ENCODE results near the gene P2RY8.
A peak's percentile ranks its signal among the peaks of the same experiment; 100 is the strongest.

P2RY8 gene

DNA sequence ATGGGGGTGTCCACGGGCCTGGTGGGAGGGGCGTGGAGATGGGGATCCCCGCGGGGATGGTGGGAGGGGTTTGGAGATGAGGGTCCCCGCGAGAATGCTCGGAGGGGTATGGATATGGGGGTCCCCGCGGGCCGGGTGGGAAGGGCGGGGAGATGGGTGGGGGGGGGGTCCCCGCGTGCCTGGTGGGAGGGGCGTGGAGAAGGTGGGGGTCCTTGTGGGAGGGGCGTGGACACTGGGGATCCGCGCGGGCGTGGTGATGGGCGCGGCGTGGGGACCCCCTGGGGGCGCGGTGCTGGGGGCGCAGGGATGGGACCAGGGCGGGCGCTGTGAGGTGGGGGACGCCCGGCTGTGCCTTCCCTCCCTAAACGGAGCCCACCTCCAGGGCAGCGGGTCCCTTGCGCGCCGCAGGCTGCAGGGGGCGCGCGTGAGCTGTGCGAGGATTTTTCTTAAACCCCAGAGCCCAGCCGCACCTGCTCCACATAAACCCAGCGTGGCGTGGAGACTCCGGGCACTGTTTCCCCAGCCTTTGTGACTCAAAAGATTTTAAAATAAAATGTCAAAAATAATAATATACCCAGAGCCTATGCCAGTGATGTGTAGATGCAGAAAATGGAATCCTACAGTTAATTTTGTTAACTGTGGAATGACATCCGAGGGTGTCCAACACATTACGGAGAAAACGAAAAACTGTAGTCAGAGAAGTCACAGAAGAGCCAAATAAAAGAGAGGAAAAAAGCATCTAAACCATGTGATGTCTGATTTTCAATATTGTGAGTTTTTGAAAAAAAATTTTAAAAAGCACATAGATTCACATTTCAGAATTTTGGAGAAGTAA is 82.8 kb downstream of the P2RY8 start:
- H3K4ac ChIP-seq (ENCODE audit: low read depth, low read length): no peak overlapping the region
- H2AK5ac ChIP-seq (ENCODE audit: low read length): no peak overlapping the region
- no peak overlapping the region for H3K27ac ChIP-seq (ENCODE audit: low read depth, low read length)
- H3K56ac ChIP-seq (ENCODE audit: low read length): no peak overlapping the region
- no peak overlapping the region for H3K9ac ChIP-seq (ENCODE audit: low read length)
- no peaks in the 10 kb centered on the region for H3K36me3 ChIP-seq (ENCODE audit: control insufficient read depth, insufficient read depth, low read length)
- H3K18ac ChIP-seq (ENCODE audit: low read length): no peak overlapping the region
- no peak overlapping the region for H3K4me3 ChIP-seq (ENCODE audit: low read length)
- no peak overlapping the region for H2BK120ac ChIP-seq (ENCODE audit: low read depth, low read length)
- no peak overlapping the region for H2BK15ac ChIP-seq (replicated peaks; ENCODE audit: low read depth)
- H2BK5ac ChIP-seq (ENCODE audit: low read length): no peak overlapping the region
- H3K4me1 ChIP-seq (ENCODE audit: control insufficient read depth, low read depth, low read length): no peaks in the 10 kb centered on the region
- H3K27me3 ChIP-seq (ENCODE audit: insufficient read depth, low read length, poor library complexity): no peaks in the 10 kb centered on the region
- no peak overlapping the region for H4K8ac ChIP-seq (ENCODE audit: low read depth, low read length)
- H3K79me2 ChIP-seq (ENCODE audit: control insufficient read depth, insufficient read depth, low read length): peaks cover 22% of the 10 kb centered on the region
- H3K4me2 ChIP-seq (ENCODE audit: low read length): no peak overlapping the region
- no peak overlapping the region for H3K23ac ChIP-seq (ENCODE audit: low read length)
- peaks cover 10% of the 10 kb centered on the region for H3K79me1 ChIP-seq (ENCODE audit: low read length)
- DNase-seq: peak; percentile 88
- no peak overlapping the region for H4K5ac ChIP-seq (ENCODE audit: low read length)
- WGBS (ENCODE audit: extremely low coverage, insufficient coverage, low lambda C conversion rate): no CpG with 5 or more reads among the region's 45 CpGs

DNA sequence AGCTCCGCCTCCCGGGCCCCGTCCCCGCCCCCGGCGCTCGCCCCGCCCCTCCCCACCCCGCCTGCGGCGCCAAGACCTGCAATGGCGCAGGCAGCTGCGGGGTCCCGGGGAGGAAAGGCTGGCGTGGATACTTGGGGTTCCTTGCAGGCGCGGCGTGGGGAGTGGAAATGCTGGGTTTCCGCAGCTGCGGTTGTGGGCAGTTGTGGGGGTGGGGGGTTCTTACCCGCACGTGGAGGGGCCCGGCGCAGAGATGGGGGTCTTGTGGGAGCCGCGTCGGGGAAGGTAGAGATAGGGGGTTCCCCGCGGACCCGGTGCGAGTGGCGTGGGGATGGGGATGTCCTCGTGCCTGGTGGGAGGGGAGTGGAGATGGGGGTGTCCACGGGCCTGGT is 83.6 kb downstream of the P2RY8 start:
- WGBS (ENCODE audit: extremely low coverage, insufficient coverage, low lambda C conversion rate): no CpG with 5 or more reads among the region's 34 CpGs
- H3K4ac ChIP-seq (ENCODE audit: low read depth, low read length): no peak overlapping the region
- no peaks in the 10 kb centered on the region for H3K36me3 ChIP-seq (ENCODE audit: control insufficient read depth, insufficient read depth, low read length)
- H2AK5ac ChIP-seq (ENCODE audit: low read length): no peak overlapping the region
- H3K9ac ChIP-seq (ENCODE audit: low read length): peak overlapping the region; percentile 61
- DNase-seq: no peak
- peak overlapping the region; percentile 70 for H3K27ac ChIP-seq (ENCODE audit: low read depth, low read length)
- H3K18ac ChIP-seq (ENCODE audit: low read length): peak overlapping the region; percentile 20
- H3K27me3 ChIP-seq (ENCODE audit: insufficient read depth, low read length, poor library complexity): no peaks in the 10 kb centered on the region
- peak overlapping the region; percentile 47 for H3K4me3 ChIP-seq (ENCODE audit: low read length)
- H3K4me2 ChIP-seq (ENCODE audit: low read length): no peak overlapping the region
- H2BK120ac ChIP-seq (ENCODE audit: low read depth, low read length): no peak overlapping the region
- peaks cover 30% of the 10 kb centered on the region for H3K79me2 ChIP-seq (ENCODE audit: control insufficient read depth, insufficient read depth, low read length)
- H2BK15ac ChIP-seq (replicated peaks; ENCODE audit: low read depth): no peak overlapping the region
- H4K5ac ChIP-seq (ENCODE audit: low read length): no peak overlapping the region
- H3K79me1 ChIP-seq (ENCODE audit: low read length): peaks cover 16% of the 10 kb centered on the region
- H3K4me1 ChIP-seq (ENCODE audit: control insufficient read depth, low read depth, low read length): no peaks in the 10 kb centered on the region
- no peak overlapping the region for H3K23ac ChIP-seq (ENCODE audit: low read length)
- H4K8ac ChIP-seq (ENCODE audit: low read depth, low read length): no peak overlapping the region
- H2BK5ac ChIP-seq (ENCODE audit: low read length): no peak overlapping the region
- H3K56ac ChIP-seq (ENCODE audit: low read length): peak overlapping the region; percentile 87

DNA sequence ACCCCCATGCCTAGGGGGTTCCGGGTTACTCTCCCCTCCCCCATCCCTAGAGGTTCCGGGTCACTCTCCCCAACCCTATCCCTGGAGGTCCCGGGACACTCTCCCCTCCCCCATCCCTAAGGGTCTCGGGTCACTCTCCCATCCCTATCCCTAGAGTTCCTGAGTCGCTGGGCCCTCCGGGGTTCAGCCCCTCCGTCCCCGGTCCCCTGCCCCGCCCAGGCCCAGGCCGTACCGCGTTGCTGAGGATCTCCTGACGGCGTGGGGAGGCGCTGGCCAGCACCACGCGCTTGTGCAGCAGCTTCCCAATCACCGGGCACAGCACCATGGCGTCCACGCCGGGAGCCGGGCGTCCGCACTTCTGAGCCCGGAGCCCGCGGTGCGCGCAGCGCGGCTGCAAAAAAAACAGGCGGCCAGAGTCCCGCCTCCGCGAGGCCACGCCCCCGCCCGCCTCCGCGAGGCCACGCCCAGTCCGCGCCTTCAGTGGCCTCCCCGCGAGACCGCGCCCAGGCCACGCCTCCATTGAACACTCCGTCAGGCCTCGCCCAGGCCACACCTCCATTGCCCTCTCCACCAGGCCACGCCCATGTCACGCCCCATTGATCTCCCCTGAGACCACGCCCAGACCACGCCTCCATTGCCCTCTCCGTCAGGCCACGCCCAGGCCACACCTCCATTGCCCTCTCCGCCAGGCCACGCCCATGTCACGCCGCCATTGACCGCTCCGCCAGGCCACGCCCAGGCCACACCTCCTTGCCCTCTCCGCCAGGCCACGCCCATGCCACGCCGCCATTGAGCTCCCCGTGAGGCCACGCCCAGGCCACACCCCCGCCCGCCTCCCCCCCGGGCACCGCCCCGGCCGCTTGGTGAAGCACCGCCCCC is 84.2 kb downstream of the P2RY8 start, which contains the start of gene ASMTL:
ASMTL (minus strand) TSS at position 394 of the 879 bp plus-strand sequence; CDS start at position 325, 69 bp downstream.
- no peaks in the 10 kb centered on the region for H3K4me1 ChIP-seq (ENCODE audit: control insufficient read depth, low read depth, low read length)
- no peak within 1 kb of the TSS for H3K23ac ChIP-seq (ENCODE audit: low read length)
- no peak within 1 kb of the TSS for H2BK120ac ChIP-seq (ENCODE audit: low read depth, low read length)
- peak within 1 kb of the TSS; percentile 30 for H3K18ac ChIP-seq (ENCODE audit: low read length)
- no peak within 1 kb of the TSS for H4K8ac ChIP-seq (ENCODE audit: low read depth, low read length)
- peaks cover 32% of the 10 kb centered on the region for H3K79me2 ChIP-seq (ENCODE audit: control insufficient read depth, insufficient read depth, low read length)
- H2BK15ac ChIP-seq (replicated peaks; ENCODE audit: low read depth): no peak within 1 kb of the TSS
- H3K4ac ChIP-seq (ENCODE audit: low read depth, low read length): no peak within 1 kb of the TSS
- H3K4me3 ChIP-seq (ENCODE audit: low read length): peak within 1 kb of the TSS; percentile 92
- WGBS (ENCODE audit: extremely low coverage, insufficient coverage, low lambda C conversion rate): no CpG with 5 or more reads among the region's 76 CpGs
- DNase-seq: peak; percentile 98
- peaks cover 2% of the 10 kb centered on the region for H3K36me3 ChIP-seq (ENCODE audit: control insufficient read depth, insufficient read depth, low read length)
- H2BK5ac ChIP-seq (ENCODE audit: low read length): no peak within 1 kb of the TSS
- H3K4me2 ChIP-seq (ENCODE audit: low read length): peak within 1 kb of the TSS; percentile 62
- H3K9ac ChIP-seq (ENCODE audit: low read length): peak within 1 kb of the TSS; percentile 92
- no peaks in the 10 kb centered on the region for H3K27me3 ChIP-seq (ENCODE audit: insufficient read depth, low read length, poor library complexity)
- peak within 1 kb of the TSS; percentile 99 for H3K56ac ChIP-seq (ENCODE audit: low read length)
- H3K79me1 ChIP-seq (ENCODE audit: low read length): peaks cover 19% of the 10 kb centered on the region
- H3K27ac ChIP-seq (ENCODE audit: low read depth, low read length): peak within 1 kb of the TSS; percentile 70
- H2AK5ac ChIP-seq (ENCODE audit: low read length): no peak within 1 kb of the TSS
- no peak within 1 kb of the TSS for H4K5ac ChIP-seq (ENCODE audit: low read length)

DNA sequence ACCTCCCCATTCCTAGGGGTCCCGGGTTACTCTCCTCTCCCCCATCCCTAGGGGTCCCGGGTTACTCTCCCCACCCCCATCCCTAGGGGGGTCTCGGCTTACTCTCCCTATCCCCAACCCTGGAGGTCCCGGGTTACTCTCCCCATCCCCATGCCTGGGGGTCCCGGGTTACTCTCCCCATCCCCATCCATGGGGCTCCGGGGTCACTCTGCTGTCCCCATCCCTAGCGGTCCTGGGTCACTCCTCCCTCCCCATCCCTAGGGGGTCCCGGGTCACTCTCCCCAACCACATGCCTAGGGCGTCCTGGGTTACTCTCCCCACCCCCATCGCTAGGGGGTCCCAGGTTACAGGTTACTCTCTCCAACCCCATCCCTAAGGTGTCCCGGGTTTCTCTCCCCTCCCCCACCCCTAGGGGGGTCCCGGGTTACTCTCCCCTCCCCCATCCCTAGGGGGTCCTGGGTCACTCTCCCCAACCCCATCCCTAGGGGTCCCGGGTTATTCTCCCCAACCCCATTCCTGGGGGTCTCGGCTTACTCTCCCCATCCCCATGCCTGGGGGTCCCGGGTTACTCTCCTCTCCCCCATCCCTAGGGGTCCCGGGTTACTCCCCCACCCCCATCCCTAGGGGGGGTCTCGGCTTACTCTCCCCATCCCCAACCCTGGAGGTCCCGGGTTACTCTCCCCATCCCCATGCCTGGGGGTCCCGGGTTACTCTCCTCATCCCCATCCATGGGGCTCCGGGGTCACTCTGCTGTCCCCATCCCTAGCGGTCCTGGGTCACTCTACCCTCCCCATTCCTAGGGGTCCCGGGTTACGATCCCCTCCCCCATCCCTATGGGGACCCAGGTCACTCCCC is 85.1 kb downstream of the P2RY8 start:
- Histone ChIP-seq H4K5ac (ENCODE audit: low read length) (no peak overlapping the region), H3K4me1 (ENCODE audit: control insufficient read depth, low read depth, low read length) (no peaks in the 10 kb centered on the region), H3K9ac (ENCODE audit: low read length) (peak overlapping the region; percentile 92), H4K8ac (ENCODE audit: low read depth, low read length) (no peak overlapping the region), H2BK120ac (ENCODE audit: low read depth, low read length) (no peak overlapping the region), H3K27me3 (ENCODE audit: insufficient read depth, low read length, poor library complexity) (no peaks in the 10 kb centered on the region), H3K36me3 (ENCODE audit: control insufficient read depth, insufficient read depth, low read length) (peaks cover 2% of the 10 kb centered on the region), H2AK5ac (ENCODE audit: low read length) (no peak overlapping the region), H2BK15ac (replicated peaks; ENCODE audit: low read depth) (no peak overlapping the region), H3K56ac (ENCODE audit: low read length) (peak overlapping the region; percentile 99), H3K79me1 (ENCODE audit: low read length) (peaks cover 22% of the 10 kb centered on the region), H2BK5ac (ENCODE audit: low read length) (no peak overlapping the region), H3K18ac (ENCODE audit: low read length) (peak overlapping the region; percentile 30), H3K4me3 (ENCODE audit: low read length) (peak overlapping the region; percentile 92), H3K4ac (ENCODE audit: low read depth, low read length) (no peak overlapping the region), H3K23ac (ENCODE audit: low read length) (no peak overlapping the region), H3K27ac (ENCODE audit: low read depth, low read length) (no peak overlapping the region), H3K79me2 (ENCODE audit: control insufficient read depth, insufficient read depth, low read length) (peaks cover 32% of the 10 kb centered on the region), H3K4me2 (ENCODE audit: low read length) (peak overlapping the region; percentile 62)
- DNase-seq: no peak
- no CpG with 5 or more reads among the region's 23 CpGs for WGBS (ENCODE audit: extremely low coverage, insufficient coverage, low lambda C conversion rate)

DNA sequence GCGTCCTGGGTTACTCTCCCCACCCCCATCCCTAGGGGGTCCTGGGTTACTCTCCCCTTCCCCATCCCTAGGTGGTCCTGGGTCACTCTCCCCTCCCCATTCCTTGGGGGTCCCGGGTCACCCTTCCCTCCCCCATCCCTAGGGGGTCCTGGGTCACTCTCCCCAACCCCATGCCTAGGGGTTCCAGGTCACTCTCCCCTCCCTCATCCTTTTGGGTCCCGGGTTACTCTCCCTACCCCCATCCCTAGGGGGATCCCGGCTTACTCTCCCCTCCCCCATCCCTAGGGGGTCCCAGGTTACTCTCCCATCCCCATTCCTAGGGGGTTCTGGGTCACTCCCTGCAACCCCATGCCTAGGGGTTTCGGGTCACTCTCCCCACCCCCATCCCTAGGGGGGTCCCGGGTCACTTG is 85.7 kb downstream of the P2RY8 start:
- no peak overlapping the region for H2BK120ac ChIP-seq (ENCODE audit: low read depth, low read length)
- no peak overlapping the region for H3K18ac ChIP-seq (ENCODE audit: low read length)
- H4K8ac ChIP-seq (ENCODE audit: low read depth, low read length): no peak overlapping the region
- H2BK5ac ChIP-seq (ENCODE audit: low read length): no peak overlapping the region
- no peak overlapping the region for H2BK15ac ChIP-seq (replicated peaks; ENCODE audit: low read depth)
- H3K79me2 ChIP-seq (ENCODE audit: control insufficient read depth, insufficient read depth, low read length): peaks cover 32% of the 10 kb centered on the region
- H3K36me3 ChIP-seq (ENCODE audit: control insufficient read depth, insufficient read depth, low read length): peaks cover 2% of the 10 kb centered on the region
- DNase-seq: no peak
- H3K27ac ChIP-seq (ENCODE audit: low read depth, low read length): no peak overlapping the region
- no peak overlapping the region for H3K9ac ChIP-seq (ENCODE audit: low read length)
- no peak overlapping the region for H3K56ac ChIP-seq (ENCODE audit: low read length)
- no peak overlapping the region for H4K5ac ChIP-seq (ENCODE audit: low read length)
- WGBS (ENCODE audit: extremely low coverage, insufficient coverage, low lambda C conversion rate): no CpG with 5 or more reads among the region's 6 CpGs
- no peak overlapping the region for H3K4me2 ChIP-seq (ENCODE audit: low read length)
- peaks cover 22% of the 10 kb centered on the region for H3K79me1 ChIP-seq (ENCODE audit: low read length)
- no peaks in the 10 kb centered on the region for H3K4me1 ChIP-seq (ENCODE audit: control insufficient read depth, low read depth, low read length)
- no peak overlapping the region for H3K4me3 ChIP-seq (ENCODE audit: low read length)
- H3K23ac ChIP-seq (ENCODE audit: low read length): no peak overlapping the region
- no peaks in the 10 kb centered on the region for H3K27me3 ChIP-seq (ENCODE audit: insufficient read depth, low read length, poor library complexity)
- H2AK5ac ChIP-seq (ENCODE audit: low read length): no peak overlapping the region
- no peak overlapping the region for H3K4ac ChIP-seq (ENCODE audit: low read depth, low read length)
